HepG2 (cell line): ENCODE results near the gene PLXNB2. TPM values are rescaled to one million over a fixed set of nuclear protein-coding genes. Genes with fewer than 3 reads are reported as not detected.

Experiments
- ATAC-seq: fragments of 200-7000 bp; cut with Tn5 transposase; 3 replicates; pipeline ENCODE4 v1.9.1; 2020; ENCODE audit warnings: mild to moderate bottlenecking, moderate library complexity
- BruUV-seq: library from RNA; stranded (reverse); fragments of 400-500 nt; replicated peaks from 2 replicates; lab custom pipeline; 2021; lab: Mats Ljungman, UMichigan
- CTCF ChIA-PET: fragments of 300-600 bp; formaldehyde crosslinking; extraction: SDS; loops from one replicate; lab custom pipeline; 2021; ENCODE audit warnings: low total read pairs, inconsistent platforms, low intra/inter-chr PET ratio; lab: Yijun Ruan, JAX
- POLR2A ChIA-PET: fragments of 350-600 bp; sonication (Branson Sonifier 250); formaldehyde crosslinking; loops from one replicate; lab custom pipeline; 2020; ENCODE audit warnings: antibody characterized with exemption, inconsistent platforms; lab: Yijun Ruan, JAX
- DNase-seq: peaks from one replicate; pipeline ENCODE4 v3.0.0-alpha.2; 2015; ENCODE audit warnings: low spot score
- FAIRE-seq: peaks from 3 replicates; lab custom pipeline; 2011; peaks lifted over from hg19 to GRCh38; lab: Jason Lieb, UNC
- H2AFZ ChIP-seq: one replicate; pipeline ENCODE4 v1.6.1; 2011; ENCODE audit warnings: low read length, inconsistent platforms
- H3K27ac ChIP-seq: fragments of 300-600 bp; 3 replicates; pipeline ENCODE4 v1.8.0; 2011; ENCODE audit warnings: mixed run types, mild to moderate bottlenecking, mixed read lengths, low read length, inconsistent platforms; ENCODE audit not compliant: insufficient read depth; ENCODE audit errors: extremely low read length
- H3K27me3 ChIP-seq, 2 experiments: fragments of 200-600 bp in 1 of 2; 2 replicates in 1 of 2; 3 replicates in 1 of 2; pipeline versions ENCODE4 v1.6.0 to v1.8.0; 2011; ENCODE audit warnings: low read length in 2 of 2, mild to moderate bottlenecking in 2 of 2, moderate library complexity in 2 of 2, inconsistent platforms in 1 of 2; ENCODE audit not compliant: insufficient read depth in 2 of 2, control insufficient read depth in 1 of 2
- H3K36me3 ChIP-seq, 2 experiments: fragments of 200-600 bp in 1 of 2; replicated peaks in 1 of 2; 2 replicates in 1 of 2; 3 replicates in 1 of 2; pipeline versions ENCODE4 v1.5.1 to v1.8.0; 2011; ENCODE audit warnings: low read length in 2 of 2, inconsistent platforms in 1 of 2; ENCODE audit not compliant: insufficient read depth in 2 of 2, control insufficient read depth in 1 of 2
- H3K4me1 ChIP-seq: 2 replicates; pipeline ENCODE4 v1.5.1; 2012; ENCODE audit warnings: low read length, inconsistent platforms; ENCODE audit not compliant: insufficient read depth
- H3K4me2 ChIP-seq: 2 replicates; pipeline ENCODE4 v1.6.0; 2011; ENCODE audit warnings: low read depth, low read length, inconsistent platforms
- H3K4me3 ChIP-seq, 3 experiments: fragments of 200-600 bp in 1 of 3; sonication (generic), shearing (Covaris generic) in 1 of 3; replicated peaks in 1 of 3; 2 replicates each; pipeline ENCODE4 v1.5.1; 2011 to 2016; ENCODE audit warnings: low read length in 3 of 3, inconsistent platforms in 2 of 3, low read depth in 2 of 3, mild to moderate bottlenecking in 2 of 3, control low read depth in 1 of 3, mixed read lengths in 1 of 3; ENCODE audit not compliant: insufficient read depth in 1 of 3
- H3K79me2 ChIP-seq: one replicate; pipeline ENCODE4 v1.6.1; 2011; ENCODE audit warnings: low read length, inconsistent platforms; ENCODE audit not compliant: insufficient read depth
- H3K9ac ChIP-seq: 2 replicates; pipeline ENCODE4 v1.6.0; 2011; ENCODE audit warnings: mild to moderate bottlenecking, low read depth, low read length, inconsistent platforms; ENCODE audit not compliant: insufficient read depth
- H3K9me3 ChIP-seq: 2 replicates; pipeline ENCODE4 v1.5.1; 2012; ENCODE audit warnings: mild to moderate bottlenecking, low read length
- H4K20me1 ChIP-seq: 2 replicates; pipeline ENCODE4 v1.6.0; 2011; ENCODE audit warnings: inconsistent platforms, mild to moderate bottlenecking, low read length, moderate library complexity; ENCODE audit not compliant: insufficient read depth
- AKAP8 ChIP-seq: sonication (generic); formaldehyde crosslinking; IDR thresholded peaks from 2 replicates; pipeline ENCODE4 v1.5.1; 2020; ENCODE audit warnings: mild to moderate bottlenecking, missing genetic modification reagents
- ATF7-NPFF ChIP-seq: sonication (generic); formaldehyde crosslinking; IDR thresholded peaks from 2 replicates; pipeline ENCODE4 v1.8.1; 2023; ENCODE audit warnings: mild to moderate bottlenecking, low read depth, missing genetic modification reagents, moderate library complexity
- ELF4 ChIP-seq: sonication (generic); formaldehyde crosslinking; IDR thresholded peaks from 2 replicates; pipeline ENCODE4 v1.5.0; 2020; ENCODE audit warnings: missing genetic modification reagents, mild to moderate bottlenecking, moderate library complexity, borderline replicate concordance
- HNRNPLL ChIP-seq: fragments of 200-400 bp; formaldehyde crosslinking; IDR thresholded peaks from 2 replicates; pipeline ENCODE4 v1.6.1; 2017; ENCODE audit warnings: mild to moderate bottlenecking, low read depth, low read length; ENCODE audit not compliant: poor library complexity, severe bottlenecking
- MAFK ChIP-seq, 2 experiments: IDR thresholded peaks in 1 of 2; conservative IDR thresholded peaks in 1 of 2; 2 replicates each; pipeline ENCODE4 v1.6.1; 2011; ENCODE audit warnings: improper control_type of control experiment in 2 of 2, low read length in 2 of 2
- PPARG ChIP-seq: conservative IDR thresholded peaks from 2 replicates; pipeline ENCODE4 v1.6.1; 2016; ENCODE audit warnings: missing biosample characterization, missing genetic modification reagents
- RFX3 ChIP-seq: IDR thresholded peaks from 2 replicates; pipeline ENCODE4 v1.6.1; 2016; ENCODE audit warnings: missing biosample characterization, missing genetic modification reagents
- RXRB ChIP-seq: IDR thresholded peaks from 2 replicates; pipeline ENCODE4 v1.6.1; 2016; ENCODE audit warnings: borderline replicate concordance, missing genetic modification reagents, missing compliant biosample characterization
- SP1 ChIP-seq, 2 experiments: fragments of 450-650 bp in 1 of 2; sonication (generic) in 1 of 2; formaldehyde crosslinking in 1 of 2; IDR thresholded peaks; 2 replicates each; pipeline versions ENCODE4 v1.4.0 to v1.6.1; 2016 to 2020; ENCODE audit warnings: missing genetic modification reagents in 1 of 2
- TEAD2 ChIP-seq: sonication (generic); formaldehyde crosslinking; IDR thresholded peaks from 2 replicates; pipeline ENCODE4 v1.9.0; 2021; ENCODE audit warnings: missing genetic modification reagents
- TRIM24 ChIP-seq: sonication (generic); formaldehyde crosslinking; IDR thresholded peaks from 2 replicates; pipeline ENCODE4 v1.8.0; 2022; ENCODE audit warnings: mild to moderate bottlenecking, missing genetic modification reagents
- ZKSCAN1 ChIP-seq: fragments of 150-350 bp; IDR thresholded peaks from 2 replicates; pipeline ENCODE4 v1.6.1; 2014; ENCODE audit warnings: low read length
- ZMYM2 ChIP-seq: sonication (generic); formaldehyde crosslinking; IDR thresholded peaks from 2 replicates; pipeline ENCODE4 v1.8.0; 2022; ENCODE audit warnings: mild to moderate bottlenecking, missing genetic modification reagents
- ZNF343 ChIP-seq: sonication (generic); formaldehyde crosslinking; IDR thresholded peaks from 2 replicates; pipeline ENCODE4 v1.4.0; 2020; ENCODE audit warnings: mild to moderate bottlenecking, missing genetic modification reagents
- ZNF570 ChIP-seq: sonication (generic); formaldehyde crosslinking; IDR thresholded peaks from 2 replicates; pipeline ENCODE4 v1.4.0; 2020; ENCODE audit warnings: mild to moderate bottlenecking, missing genetic modification reagents, borderline replicate concordance
- ZNF670 ChIP-seq: sonication (generic); formaldehyde crosslinking; IDR thresholded peaks from 2 replicates; pipeline ENCODE4 v1.8.0; 2022; ENCODE audit warnings: mild to moderate bottlenecking, missing genetic modification reagents, borderline replicate concordance
- WGBS: methylation state at CpG from one replicate; pipeline ENCODE4 v1.1.6; 2017; ENCODE audit warnings: low lambda C conversion rate; 5-methylcytosine and 5-hydroxymethylcytosine counted together
- in situ Hi-C: cut with HindIII; loops from 2 replicates; pipeline ENCODE4 v1.10.0; 2017; ENCODE audit warnings: low pct_unique_long_range_greater_than_20kb; ENCODE audit not compliant: extremely low pct_ligation_motif_present
- intact Hi-C: fragments of 100-400 bp; cut with micrococcal nuclease; formaldehyde crosslinking; loops from one replicate; pipeline ENCODE4 v1.10.0; 2022; ENCODE audit not compliant: unreplicated experiment
- polyA plus RNA-seq, 8 experiments: library from polyadenylated mRNA; depleted of rRNA in 3 of 8; stranded (reverse) in 7 of 8; unstranded in 1 of 8; fragments of >200 nt; fragmentation: Illumina TruSeq in 4 of 8; extraction: Trizol in 4 of 8; gene quantifications; 2 replicates each; pipeline versions ENCODE4 v1.2.1 to v1.2.3, GENCODE V29; 2011 to 2016; ENCODE audit warnings: low read depth in 4 of 8, missing spikeins in 1 of 8, mixed read lengths in 1 of 8; ENCODE audit not compliant: insufficient read depth in 1 of 8
- total RNA-seq, 5 experiments: library from RNA; depleted of rRNA; stranded (reverse); fragments of >200 nt; fragmentation: Illumina TruSeq; extraction: Trizol; gene quantifications; 2 replicates each; pipeline ENCODE4 v1.2.3, GENCODE V29; 2016; ENCODE audit warnings: low read depth in 1 of 5
- TF ChIP-seq, protein P1 (sequence below): sonication (generic); formaldehyde crosslinking; IDR thresholded peaks from 2 replicates; pipeline ENCODE4 v1.4.0; 2020; ENCODE audit warnings: mild to moderate bottlenecking, missing genetic modification reagents, borderline replicate concordance
- TF ChIP-seq, protein P2 (sequence below): sonication (generic); formaldehyde crosslinking; conservative IDR thresholded peaks from 2 replicates; pipeline ENCODE4 v1.4.0; 2020; ENCODE audit warnings: missing genetic modification reagents

PLXNB2 gene
- total and polyA plus RNA-seq, 2 of the 13 experiments (the other 11 are each of a cell fraction or from before 2014, with no cell fraction given) = 32.6 to 68.9 TPM

DNA sequence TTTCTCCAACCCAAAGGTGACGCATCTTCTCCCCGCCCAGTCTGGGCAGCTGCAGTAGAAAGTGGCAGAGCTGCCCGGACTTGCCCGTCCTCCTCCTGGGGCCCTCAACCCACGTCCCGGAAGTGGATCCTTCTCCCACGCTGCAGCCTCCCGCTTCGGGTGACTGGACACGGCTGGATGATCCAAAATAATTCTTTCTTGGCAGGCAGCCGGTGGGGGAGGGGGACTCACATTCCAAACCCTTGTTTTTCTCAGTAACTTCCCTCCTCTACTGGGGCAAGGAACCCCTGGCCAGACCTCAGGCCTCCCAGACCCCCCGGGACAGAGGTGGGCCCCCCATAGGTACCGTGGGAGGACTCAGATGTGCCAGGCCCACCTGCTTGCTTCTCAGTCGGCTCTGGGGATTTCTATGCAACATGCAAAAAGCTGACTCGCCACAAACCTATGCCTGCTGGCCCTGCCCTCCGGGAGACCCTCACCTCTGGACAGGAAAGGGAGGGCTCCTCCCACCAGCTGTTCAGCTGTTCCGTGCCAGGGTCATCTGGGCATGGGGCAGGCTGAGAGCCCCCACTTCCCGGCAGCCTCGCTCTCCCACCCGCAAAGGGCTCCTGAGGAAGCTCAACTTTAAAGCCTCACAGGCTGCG is 1.4 kb downstream of the PLXNB2 start:
- Histone ChIP-seq H3K27ac (peak overlapping the region; percentile 67), H2AFZ (no peak overlapping the region), H3K9me3 (no peaks in the 10 kb centered on the region), H3K27me3 (no peaks in the 10 kb centered on the region), H3K4me1 (peaks cover 82% of the 10 kb centered on the region), H4K20me1 (no peaks in the 10 kb centered on the region; the same call in 1 of the 2 replicates), H3K79me2 (peaks cover 56% of the 10 kb centered on the region), H3K9ac (peak overlapping the region; percentile 90), H3K36me3 (peaks cover 0 to 2% of the 10 kb centered on the region in 2 experiments; a peak in 1 of 5 replicates), H3K4me3 (peak overlapping the region; percentile 90 to 95 (median 95)), H3K4me2 (peak overlapping the region; percentile 90)
- 0% methylated on average over 6 of the region's 21 CpGs for WGBS
- intact Hi-C loops (no loop called here), in situ Hi-C loops (no loop called here)
- no peak for DNase-seq
- no peak for ATAC-seq
- ChIA-PET POLR2A (interaction anchor here (0.9 to 6.7 kb wide), 8 partner anchors 9 to 167 kb away, joined by 3 to 126 read pairs (median 7); partner anchors contain the start of gene MAPK12), CTCF (interaction anchor here (1.4 kb wide), 1 partner anchor 30 kb away, joined by 4 read pairs; no protein-coding TSS in a partner anchor)
- peak; percentile 26 for FAIRE-seq
- TSS peak; percentile 74 for BruUV-seq
- TF ChIP-seq ZNF570 (CRISPR knock-in tag) (no peak), MAFK (conservative IDR thresholded peaks at IDR 0.05 in 1 of 2, IDR thresholded peaks at IDR 0.05 in 1 of 2; ENCODE audit: low read length in 2 of 2) (peak; percentile 68 to 70), RFX3 (no peak), ATF7-NPFF (CRISPR knock-in tag) (no peak), ZNF343 (CRISPR knock-in tag) (no peak), ZNF670 (CRISPR knock-in tag) (no peak), RXRB (0 out of 2 replicates have a peak, but pooled peaks have one; percentile 8), HNRNPLL (no peak), TRIM24 (CRISPR knock-in tag) (no peak), AKAP8 (CRISPR knock-in tag) (no peak), ELF4 (CRISPR knock-in tag) (no peak), SP1 (IDR thresholded peaks at IDR 0.05) (no peak), SP1 (CRISPR knock-in tag; IDR thresholded peaks at IDR 0.05) (no peak), PPARG (0 out of 2 replicates have a peak, but pooled peaks have one; percentile 16), ZMYM2 (CRISPR knock-in tag) (no peak), TEAD2 (CRISPR knock-in tag) (no peak), ZKSCAN1 (no peak)
- TF ChIP-seq, protein P1, sequence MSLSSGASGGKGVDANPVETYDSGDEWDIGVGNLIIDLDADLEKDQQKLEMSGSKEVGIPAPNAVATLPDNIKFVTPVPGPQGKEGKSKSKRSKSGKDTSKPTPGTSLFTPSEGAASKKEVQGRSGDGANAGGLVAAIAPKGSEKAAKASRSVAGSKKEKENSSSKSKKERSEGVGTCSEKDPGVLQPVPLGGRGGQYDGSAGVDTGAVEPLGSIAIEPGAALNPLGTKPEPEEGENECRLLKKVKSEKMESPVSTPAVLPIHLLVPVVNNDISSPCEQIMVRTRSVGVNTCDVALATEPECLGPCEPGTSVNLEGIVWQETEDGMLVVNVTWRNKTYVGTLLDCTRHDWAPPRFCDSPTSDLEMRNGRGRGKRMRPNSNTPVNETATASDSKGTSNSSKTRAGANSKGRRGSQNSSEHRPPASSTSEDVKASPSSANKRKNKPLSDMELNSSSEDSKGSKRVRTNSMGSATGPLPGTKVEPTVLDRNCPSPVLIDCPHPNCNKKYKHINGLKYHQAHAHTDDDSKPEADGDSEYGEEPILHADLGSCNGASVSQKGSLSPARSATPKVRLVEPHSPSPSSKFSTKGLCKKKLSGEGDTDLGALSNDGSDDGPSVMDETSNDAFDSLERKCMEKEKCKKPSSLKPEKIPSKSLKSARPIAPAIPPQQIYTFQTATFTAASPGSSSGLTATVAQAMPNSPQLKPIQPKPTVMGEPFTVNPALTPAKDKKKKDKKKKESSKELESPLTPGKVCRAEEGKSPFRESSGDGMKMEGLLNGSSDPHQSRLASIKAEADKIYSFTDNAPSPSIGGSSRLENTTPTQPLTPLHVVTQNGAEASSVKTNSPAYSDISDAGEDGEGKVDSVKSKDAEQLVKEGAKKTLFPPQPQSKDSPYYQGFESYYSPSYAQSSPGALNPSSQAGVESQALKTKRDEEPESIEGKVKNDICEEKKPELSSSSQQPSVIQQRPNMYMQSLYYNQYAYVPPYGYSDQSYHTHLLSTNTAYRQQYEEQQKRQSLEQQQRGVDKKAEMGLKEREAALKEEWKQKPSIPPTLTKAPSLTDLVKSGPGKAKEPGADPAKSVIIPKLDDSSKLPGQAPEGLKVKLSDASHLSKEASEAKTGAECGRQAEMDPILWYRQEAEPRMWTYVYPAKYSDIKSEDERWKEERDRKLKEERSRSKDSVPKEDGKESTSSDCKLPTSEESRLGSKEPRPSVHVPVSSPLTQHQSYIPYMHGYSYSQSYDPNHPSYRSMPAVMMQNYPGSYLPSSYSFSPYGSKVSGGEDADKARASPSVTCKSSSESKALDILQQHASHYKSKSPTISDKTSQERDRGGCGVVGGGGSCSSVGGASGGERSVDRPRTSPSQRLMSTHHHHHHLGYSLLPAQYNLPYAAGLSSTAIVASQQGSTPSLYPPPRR (CRISPR knock-in tag) = 0 out of 2 replicates have a peak, but pooled peaks have one; percentile 30
- TF ChIP-seq, protein P2, sequence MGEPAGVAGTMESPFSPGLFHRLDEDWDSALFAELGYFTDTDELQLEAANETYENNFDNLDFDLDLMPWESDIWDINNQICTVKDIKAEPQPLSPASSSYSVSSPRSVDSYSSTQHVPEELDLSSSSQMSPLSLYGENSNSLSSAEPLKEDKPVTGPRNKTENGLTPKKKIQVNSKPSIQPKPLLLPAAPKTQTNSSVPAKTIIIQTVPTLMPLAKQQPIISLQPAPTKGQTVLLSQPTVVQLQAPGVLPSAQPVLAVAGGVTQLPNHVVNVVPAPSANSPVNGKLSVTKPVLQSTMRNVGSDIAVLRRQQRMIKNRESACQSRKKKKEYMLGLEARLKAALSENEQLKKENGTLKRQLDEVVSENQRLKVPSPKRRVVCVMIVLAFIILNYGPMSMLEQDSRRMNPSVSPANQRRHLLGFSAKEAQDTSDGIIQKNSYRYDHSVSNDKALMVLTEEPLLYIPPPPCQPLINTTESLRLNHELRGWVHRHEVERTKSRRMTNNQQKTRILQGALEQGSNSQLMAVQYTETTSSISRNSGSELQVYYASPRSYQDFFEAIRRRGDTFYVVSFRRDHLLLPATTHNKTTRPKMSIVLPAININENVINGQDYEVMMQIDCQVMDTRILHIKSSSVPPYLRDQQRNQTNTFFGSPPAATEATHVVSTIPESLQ (CRISPR knock-in tag) = no peak
